ENCODE results near the gene RAPGEF2. TPM values are rescaled to one million over a fixed set of nuclear protein-coding genes. Genes with fewer than 3 reads are reported as not detected.
A peak's percentile ranks its signal among the peaks of the same experiment; 100 is the strongest.

RAPGEF2 gene
- total and polyA plus RNA-seq, 9 of the 15 experiments (the other 6 are each of a cell fraction or from before 2014, with no cell fraction given): 3.1 to 32.6 (median 23.1) TPM

DNA sequence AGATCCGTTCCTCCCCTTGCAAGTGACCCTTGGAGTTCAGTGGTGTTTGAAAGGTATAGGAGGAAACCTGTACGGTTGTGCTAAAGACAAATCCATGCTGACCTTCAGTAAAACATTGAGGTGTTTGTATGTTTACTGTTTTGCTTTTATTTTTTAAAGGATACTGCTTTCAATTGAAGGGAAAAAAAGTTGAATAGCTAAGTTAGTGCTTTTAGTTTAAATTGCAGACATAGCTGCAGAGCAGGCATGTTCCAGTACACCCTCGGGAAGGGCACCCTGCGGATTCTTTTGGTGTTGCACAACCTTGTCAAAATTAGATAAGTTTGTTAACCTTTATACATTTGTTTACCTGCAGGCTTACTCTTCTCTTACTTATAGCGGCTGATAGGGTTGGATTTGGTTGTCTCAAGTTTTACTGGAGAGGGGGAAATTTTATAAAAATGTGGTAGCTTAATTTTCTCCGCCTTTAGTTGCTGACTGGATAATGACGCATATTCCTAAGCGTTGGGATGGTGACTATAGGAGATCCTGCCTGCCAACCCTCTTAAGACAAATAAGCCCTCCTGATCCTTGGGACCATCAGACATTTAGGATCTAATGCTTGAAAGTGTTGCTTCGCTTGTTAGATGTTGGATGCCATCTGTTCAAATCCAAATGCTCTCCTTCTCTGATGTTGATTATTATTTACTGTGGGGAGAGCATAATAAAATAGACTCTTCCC, 2.0 kb downstream of the RAPGEF2 start (continued):
- TF ChIP-seq DMBX1 (CRISPR knock-in tag; IDR thresholded peaks at IDR 0.05; ENCODE audit: borderline replicate concordance) (no peak), NEUROD1 (IDR thresholded peaks at IDR 0.05; ENCODE audit: borderline replicate concordance, low read depth, low read length, partially characterized antibody) (no peak), PHF8 (IDR thresholded peaks at IDR 0.05; ENCODE audit: borderline replicate concordance, low read length) (no peak), NFYB (IDR thresholded peaks at IDR 0.05; ENCODE audit: extremely low read depth, insufficient read length) (no peak), PML (IDR thresholded peaks at IDR 0.05; ENCODE audit: low read length) (peak; percentile 40; the same call in 1 of the 2 replicates), TAF9B (IDR thresholded peaks at IDR 0.05; ENCODE audit: partially characterized antibody) (no peak), ZNF644 (tag; IDR thresholded peaks at IDR 0.05; ENCODE audit: low read depth) (no peak), PHB2 (IDR thresholded peaks at IDR 0.05; ENCODE audit: low read depth) (no peak), KDM1A (IDR thresholded peaks at IDR 0.05) (peak in 1 of 2 experiments; percentile 4; a peak in 1 of 4 replicates), ZNF586 (CRISPR knock-in tag; conservative IDR thresholded peaks at IDR 0.05) (no peak), ZNF174 (CRISPR knock-in tag; IDR thresholded peaks at IDR 0.05) (no peak), ZNF764 (CRISPR knock-in tag; IDR thresholded peaks at IDR 0.05; ENCODE audit: low read depth) (no peak), NR2C2 (CRISPR knock-in tag; IDR thresholded peaks at IDR 0.05) (no peak), NR2C2 (tag; IDR thresholded peaks at IDR 0.05) (no peak), HNRNPUL1 (IDR thresholded peaks at IDR 0.05; ENCODE audit: low read length) (no peak), POLR2A (conservative IDR thresholded peaks at IDR 0.05) (no peak), ETV6 (IDR thresholded peaks at IDR 0.05; ENCODE audit: borderline replicate concordance in 1 of 2, low read depth in 2 of 2, low read length in 1 of 2) (no peak), ETV6 (CRISPR knock-in tag; IDR thresholded peaks at IDR 0.05; ENCODE audit: borderline replicate concordance) (no peak), E2F3 (CRISPR knock-in tag; IDR thresholded peaks at IDR 0.05) (no peak), KLF16 (IDR thresholded peaks at IDR 0.05) (no peak)
- TF ChIP-seq, protein P1, sequence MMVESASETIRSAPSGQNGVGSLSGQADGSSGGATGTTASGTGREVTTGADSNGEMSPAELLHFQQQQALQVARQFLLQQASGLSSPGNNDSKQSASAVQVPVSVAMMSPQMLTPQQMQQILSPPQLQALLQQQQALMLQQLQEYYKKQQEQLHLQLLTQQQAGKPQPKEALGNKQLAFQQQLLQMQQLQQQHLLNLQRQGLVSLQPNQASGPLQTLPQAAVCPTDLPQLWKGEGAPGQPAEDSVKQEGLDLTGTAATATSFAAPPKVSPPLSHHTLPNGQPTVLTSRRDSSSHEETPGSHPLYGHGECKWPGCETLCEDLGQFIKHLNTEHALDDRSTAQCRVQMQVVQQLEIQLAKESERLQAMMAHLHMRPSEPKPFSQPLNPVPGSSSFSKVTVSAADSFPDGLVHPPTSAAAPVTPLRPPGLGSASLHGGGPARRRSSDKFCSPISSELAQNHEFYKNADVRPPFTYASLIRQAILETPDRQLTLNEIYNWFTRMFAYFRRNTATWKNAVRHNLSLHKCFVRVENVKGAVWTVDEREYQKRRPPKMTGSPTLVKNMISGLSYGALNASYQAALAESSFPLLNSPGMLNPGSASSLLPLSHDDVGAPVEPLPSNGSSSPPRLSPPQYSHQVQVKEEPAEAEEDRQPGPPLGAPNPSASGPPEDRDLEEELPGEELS (CRISPR knock-in tag; IDR thresholded peaks at IDR 0.05; ENCODE audit: borderline replicate concordance): no peak
- TF ChIP-seq, protein P2, sequence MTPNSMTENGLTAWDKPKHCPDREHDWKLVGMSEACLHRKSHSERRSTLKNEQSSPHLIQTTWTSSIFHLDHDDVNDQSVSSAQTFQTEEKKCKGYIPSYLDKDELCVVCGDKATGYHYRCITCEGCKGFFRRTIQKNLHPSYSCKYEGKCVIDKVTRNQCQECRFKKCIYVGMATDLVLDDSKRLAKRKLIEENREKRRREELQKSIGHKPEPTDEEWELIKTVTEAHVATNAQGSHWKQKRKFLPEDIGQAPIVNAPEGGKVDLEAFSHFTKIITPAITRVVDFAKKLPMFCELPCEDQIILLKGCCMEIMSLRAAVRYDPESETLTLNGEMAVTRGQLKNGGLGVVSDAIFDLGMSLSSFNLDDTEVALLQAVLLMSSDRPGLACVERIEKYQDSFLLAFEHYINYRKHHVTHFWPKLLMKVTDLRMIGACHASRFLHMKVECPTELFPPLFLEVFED (CRISPR knock-in tag; conservative IDR thresholded peaks at IDR 0.05): no peak
- TF ChIP-seq, protein P3, sequence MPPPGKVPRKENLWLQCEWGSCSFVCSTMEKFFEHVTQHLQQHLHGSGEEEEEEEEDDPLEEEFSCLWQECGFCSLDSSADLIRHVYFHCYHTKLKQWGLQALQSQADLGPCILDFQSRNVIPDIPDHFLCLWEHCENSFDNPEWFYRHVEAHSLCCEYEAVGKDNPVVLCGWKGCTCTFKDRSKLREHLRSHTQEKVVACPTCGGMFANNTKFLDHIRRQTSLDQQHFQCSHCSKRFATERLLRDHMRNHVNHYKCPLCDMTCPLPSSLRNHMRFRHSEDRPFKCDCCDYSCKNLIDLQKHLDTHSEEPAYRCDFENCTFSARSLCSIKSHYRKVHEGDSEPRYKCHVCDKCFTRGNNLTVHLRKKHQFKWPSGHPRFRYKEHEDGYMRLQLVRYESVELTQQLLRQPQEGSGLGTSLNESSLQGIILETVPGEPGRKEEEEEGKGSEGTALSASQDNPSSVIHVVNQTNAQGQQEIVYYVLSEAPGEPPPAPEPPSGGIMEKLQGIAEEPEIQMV (tag; conservative IDR thresholded peaks at IDR 0.05; ENCODE audit: low read depth): no peak
- TF ChIP-seq, protein P4, sequence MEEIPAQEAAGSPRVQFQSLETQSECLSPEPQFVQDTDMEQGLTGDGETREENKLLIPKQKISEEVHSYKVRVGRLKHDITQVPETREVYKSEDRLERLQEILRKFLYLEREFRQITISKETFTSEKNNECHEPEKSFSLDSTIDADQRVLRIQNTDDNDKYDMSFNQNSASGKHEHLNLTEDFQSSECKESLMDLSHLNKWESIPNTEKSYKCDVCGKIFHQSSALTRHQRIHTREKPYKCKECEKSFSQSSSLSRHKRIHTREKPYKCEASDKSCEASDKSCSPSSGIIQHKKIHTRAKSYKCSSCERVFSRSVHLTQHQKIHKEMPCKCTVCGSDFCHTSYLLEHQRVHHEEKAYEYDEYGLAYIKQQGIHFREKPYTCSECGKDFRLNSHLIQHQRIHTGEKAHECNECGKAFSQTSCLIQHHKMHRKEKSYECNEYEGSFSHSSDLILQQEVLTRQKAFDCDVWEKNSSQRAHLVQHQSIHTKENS (CRISPR knock-in tag; IDR thresholded peaks at IDR 0.05): no peak
